Measurements from ENCODE around the gene RPS27. TPM values are rescaled to one million over a fixed set of nuclear protein-coding genes. Genes with fewer than 3 reads are reported as not detected.

The RPS27 gene
- 1,000 to 10,000 TPM in 1 of 2 donors, 100 to 1,000 TPM in 1; 949 to 1,289 TPM for total RNA-seq
- long read RNA-seq, transcript RPS27-201 (4 exons, 359 nt): major isoform, 17 of 18 reads
- long read RNA-seq, partial matches to known transcripts: 0 of 18 reads
- long read RNA-seq, other reads (novel, unspliced or antisense): 0 of 18 reads

GRCh38 chr1:153990468-153991150, at the start of gene RPS27:
Gene RPS27, plus strand, starts transcription at chr1:153990762. Its CDS starts 35 bp downstream, at chr1:153990797.
- DNase-seq (peak; percentile 91), ATAC-seq (peak; percentile 78 to 84)
- intact Hi-C loops (cut with DNase I): loop anchor here in 1 of 2 donors (10.0 kb wide), 1 partner anchor 164 kb away; the partner anchor contains the start of gene NUP210L

DNA sequence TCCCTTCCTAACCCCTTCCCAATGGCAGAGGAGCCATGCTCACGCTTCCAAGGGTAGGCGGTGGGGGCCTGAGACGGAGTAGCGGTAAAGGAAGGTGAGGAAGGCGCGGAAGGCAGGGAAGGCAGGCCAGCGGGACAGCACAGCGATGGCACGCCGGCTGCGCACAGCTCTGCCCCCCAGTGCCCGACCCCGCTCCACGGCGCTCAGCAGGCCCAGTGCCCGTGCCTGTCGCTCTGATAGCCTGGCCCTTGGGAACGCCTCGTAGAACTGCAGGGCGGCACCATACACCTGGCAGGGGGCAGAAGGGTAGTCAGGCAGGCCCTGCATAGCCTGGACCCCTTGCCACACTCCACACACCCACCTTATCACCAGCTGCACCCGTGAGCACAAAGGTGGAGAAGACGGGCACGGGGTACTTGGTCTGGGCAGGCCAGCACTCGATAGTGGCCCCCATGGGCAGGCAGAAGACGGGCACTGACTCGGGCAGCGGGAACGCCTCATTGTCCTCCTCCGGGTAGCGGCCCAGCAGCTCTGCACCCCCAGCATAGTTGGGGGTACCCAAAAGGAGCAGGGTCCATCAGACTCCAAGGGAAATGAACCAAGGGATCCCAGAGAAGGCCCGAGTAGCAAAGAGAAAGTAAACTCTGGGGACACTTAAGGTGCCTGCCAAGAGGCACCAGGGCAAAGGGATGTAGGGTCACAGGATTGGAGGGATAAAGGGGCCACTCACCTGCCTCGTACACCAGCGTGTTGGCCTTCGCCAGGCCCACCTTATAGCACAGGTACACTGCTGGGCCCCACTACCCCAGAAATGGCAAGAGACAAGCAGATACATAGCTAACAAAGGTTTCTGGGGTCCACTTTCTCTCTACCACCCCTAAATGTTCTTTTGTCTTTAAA, 48.5 kb upstream of the RPS27 start:
- ATAC-seq (no peak), DNase-seq (no peak)
- intact Hi-C loops (cut with DNase I): loop anchor here in 1 of 2 donors (10.0 kb wide), 1 partner anchor 147 kb away; no protein-coding TSS in a partner anchor

GRCh38 chr1:153942766-153943549, 47.6 kb upstream of the RPS27 start:
- DNase-seq (no peak), ATAC-seq (no peak)
- intact Hi-C loops (cut with DNase I): loop anchor here in 1 of 2 donors (10.0 kb wide), 1 partner anchor 148 kb away; no protein-coding TSS in a partner anchor

DNA sequence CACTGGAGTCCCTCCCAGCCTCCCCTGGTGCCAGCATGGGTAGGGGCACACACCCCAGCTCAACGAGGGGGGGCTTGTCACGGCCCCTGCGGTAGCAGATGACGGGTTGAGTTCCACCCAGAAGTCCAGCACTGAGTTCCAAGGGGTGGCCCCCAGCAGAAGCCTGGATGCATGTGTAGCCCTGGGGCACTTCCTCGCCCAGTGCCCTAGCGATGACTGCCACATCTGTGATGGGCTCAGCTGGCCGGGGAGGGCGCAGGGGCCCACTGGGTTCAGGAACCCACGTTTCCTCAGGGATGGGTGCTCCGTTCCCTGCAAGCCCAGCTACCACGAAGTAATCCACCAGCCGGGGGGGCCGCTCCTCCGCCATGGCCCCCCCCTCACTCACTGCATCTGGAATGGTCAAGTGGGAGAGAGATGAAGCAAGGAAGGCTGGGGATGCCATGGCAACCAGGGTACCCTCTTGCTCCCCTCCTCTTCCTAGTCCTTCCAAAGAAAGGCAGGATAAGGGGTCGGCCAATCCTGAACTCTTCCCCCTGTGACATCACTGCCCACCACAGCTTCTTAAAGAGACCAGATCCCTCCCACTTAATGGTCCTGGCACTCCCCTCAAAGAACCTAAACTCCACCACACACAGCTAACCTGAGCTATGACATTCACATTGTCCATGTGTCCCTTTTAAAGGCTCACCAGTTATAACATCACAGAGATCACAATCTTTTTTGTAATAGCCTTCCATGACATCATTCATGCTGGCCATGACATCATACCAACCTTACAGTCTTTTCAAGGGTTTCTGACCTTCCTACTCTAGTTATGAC, 46.3 kb upstream of the RPS27 start:
- ATAC-seq: no peak

GRCh38 chr1:153944827-153945117, 45.8 kb upstream of the RPS27 start:
- ATAC-seq (no peak), DNase-seq (no peak)
- intact Hi-C loops (cut with DNase I): loop anchor here in 1 of 2 donors (10.0 kb wide), 1 partner anchor 150 kb away; no protein-coding TSS in a partner anchor

More for the DNA sequence above, 46.3 kb upstream of the RPS27 start:
- intact Hi-C loops (cut with DNase I): loop anchor here in 1 of 2 donors (10.0 kb wide), 1 partner anchor 149 kb away; no protein-coding TSS in a partner anchor
- DNase-seq: no peak

DNA sequence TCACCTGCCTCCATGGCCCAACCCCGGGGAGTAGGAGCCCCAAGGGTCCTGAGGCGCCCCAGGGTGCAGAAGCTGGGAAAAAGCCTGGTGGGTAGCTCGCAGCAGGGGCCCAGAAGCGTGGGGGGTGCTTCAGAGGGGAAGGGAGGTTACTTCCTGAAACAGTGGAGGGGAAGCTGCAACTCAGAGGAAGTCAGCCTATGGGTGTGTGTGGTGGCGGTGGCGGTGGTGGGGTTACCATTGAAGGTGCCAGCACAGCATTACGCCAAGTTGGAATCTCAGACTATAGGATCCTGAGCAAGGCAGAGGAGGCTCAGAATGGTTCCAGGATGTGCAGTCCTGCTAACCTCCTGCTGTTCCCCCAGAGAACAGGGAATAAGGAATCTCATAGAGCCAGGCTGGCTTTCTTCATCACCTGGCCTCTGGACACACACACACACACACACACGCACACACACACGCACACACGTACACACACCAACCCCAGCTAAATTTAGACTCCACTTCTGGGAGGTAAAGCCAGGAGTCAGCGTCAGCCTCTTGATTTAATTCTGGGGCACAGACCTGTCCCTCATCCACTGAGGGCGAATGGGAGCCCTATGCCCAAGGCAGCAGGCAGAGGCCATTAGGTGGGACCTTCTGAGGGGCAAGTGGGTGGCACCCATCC, 45.3 kb upstream of the RPS27 start:
- ATAC-seq (peak; percentile 23 to 45), DNase-seq (peak; percentile 69)
- intact Hi-C loops (cut with DNase I): loop anchor here in 1 of 2 donors (10.0 kb wide), 1 partner anchor 150 kb away; no protein-coding TSS in a partner anchor

DNA sequence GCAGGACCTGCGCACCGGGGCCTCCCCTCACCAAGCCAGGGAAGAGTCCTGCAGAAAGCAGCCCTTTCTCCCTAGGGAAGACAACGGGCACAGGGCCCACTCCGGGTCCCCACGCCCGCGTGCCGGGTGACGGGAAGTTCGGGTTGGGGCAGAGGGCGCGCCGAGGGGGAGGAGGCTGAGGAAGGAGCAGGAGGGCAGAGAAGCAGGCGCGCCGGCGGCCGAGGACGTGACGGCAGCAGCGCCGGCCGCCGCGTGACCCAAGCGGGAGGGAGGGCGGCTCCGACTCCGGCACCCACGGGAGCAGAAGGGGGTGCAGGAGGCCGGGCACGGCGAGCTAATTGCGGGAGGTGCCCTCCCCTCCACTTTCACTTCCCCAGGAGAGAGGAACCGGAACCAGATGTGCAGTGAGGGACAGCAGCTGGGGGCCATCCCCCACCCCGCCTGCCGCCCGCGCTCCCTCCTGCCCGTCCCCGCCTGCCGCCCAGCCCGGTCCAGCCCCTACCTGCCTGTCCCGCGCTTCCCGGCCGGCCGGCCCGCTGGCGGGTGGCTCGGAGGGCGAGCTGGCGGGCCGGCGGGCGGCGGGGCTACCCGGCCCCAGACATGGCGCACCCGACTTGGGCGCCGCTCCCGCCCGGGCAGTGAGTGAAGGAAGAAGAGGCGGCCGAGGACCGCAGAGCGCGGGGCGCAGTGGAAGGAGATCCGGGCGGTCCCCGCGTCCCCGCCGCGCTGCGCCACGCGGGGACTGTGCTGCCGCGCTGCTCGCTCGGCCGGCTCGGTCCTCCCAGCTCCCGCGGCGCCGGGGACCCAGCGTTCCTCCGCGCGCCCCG, 44.6 kb upstream of the RPS27 start:
- ATAC-seq (peak; percentile 84 to 89), DNase-seq (peak; percentile 92)
- intact Hi-C loops (cut with DNase I): loop anchor here in 1 of 2 donors (10.0 kb wide), 1 partner anchor 151 kb away; no protein-coding TSS in a partner anchor

GRCh38 chr1:153946622-153947241, 43.8 kb upstream of the RPS27 start, which contains the start of gene DENND4B:
Gene DENND4B, minus strand, starts transcription at chr1:153946718. Its CDS starts 2,344 bp downstream, at chr1:153944374.
- ATAC-seq (peak; percentile 83 to 89), DNase-seq (peak; percentile 88)
- intact Hi-C loops (cut with DNase I): loop anchor here in 1 of 2 donors (10.0 kb wide), 1 partner anchor 152 kb away; no protein-coding TSS in a partner anchor

DNA sequence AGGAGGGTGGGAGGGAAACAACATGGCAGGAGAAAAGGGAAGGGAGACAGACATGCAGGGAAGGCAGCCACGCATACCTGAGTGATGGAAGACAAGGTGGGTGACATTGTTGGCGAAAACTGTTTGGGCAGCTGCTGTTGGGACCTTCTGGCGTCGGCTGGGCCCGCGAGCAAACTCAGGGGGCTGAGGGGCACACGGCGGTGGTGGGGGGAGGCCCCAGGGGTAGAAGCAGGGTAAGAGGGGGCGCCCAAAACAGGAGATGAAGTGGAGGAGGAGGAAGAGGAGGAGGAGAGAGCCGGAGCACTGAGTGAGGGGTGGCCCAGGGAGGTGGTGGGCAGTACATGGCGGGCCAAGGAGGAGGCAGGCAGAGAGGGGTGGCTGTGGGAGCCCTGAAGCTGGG, 39.4 kb upstream of the RPS27 start:
- ATAC-seq (no peak), DNase-seq (no peak)
- intact Hi-C loops (cut with DNase I): no loop called here

DNA sequence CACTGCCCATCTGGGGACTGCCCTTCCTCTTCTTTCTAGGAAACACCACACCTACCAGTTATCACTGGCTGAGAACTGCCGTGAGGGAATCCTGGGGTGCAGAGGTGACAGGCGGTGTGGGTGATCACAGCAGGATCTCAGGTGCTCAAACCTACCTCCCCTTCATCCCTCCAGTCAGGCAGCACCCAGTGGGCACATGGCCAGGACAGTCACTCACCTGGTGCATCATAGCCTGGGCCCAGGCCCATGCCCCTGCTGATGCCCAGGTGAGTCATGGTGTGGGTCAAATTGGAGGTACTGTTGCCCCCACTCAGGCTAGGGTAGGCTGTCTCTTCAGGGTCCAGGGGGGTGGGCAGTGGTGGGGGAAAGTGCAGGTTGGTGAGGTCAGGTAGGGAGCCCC, 38.8 kb upstream of the RPS27 start:
- no peak for ATAC-seq
- intact Hi-C loops (cut with DNase I): no loop called here
- no peak for DNase-seq

- no peak for DNase-seq
- ATAC-seq: no peak
- intact Hi-C loops (cut with DNase I): no loop called here
These were observed 36.6 kb upstream of the RPS27 start for GRCh38 chr1:153953859-153954365.

- intact Hi-C loops (cut with DNase I): no loop called here
- ATAC-seq (no peak), DNase-seq (no peak)
These were observed 35.7 kb upstream of the RPS27 start for GRCh38 chr1:153954826-153955225.

DNA sequence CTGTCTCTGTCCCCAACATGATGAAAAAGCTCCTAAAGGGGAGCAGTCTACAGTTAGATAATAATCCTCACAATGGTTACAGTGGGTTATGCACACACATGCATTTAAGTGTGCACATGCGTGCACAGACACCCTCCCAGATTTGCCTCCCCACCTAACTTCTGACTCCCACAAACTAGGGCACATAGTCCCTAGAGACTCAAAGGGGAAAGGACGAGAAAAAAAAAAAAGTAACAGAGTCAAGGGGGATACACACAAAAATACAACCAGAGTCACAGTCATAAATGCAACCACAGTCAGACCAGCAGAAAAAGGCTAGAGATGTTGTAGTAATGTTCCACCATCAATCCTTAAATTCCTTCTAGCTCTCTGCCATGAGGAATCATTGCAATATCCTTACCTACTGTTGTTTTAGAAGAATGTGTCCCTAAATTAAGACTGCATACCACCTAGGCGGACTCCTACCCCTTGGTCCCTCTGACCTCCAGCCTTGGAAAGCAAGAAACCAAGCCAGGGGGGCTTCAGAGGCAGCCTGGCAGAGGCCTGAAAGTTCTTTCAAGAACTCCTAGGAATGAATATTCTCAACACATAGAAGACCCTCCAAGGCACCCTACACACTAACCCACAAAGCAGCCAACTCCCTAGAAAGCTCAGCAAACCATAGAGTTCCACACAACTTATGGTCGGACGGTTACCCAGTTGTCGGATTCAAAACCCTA, 33.4 kb upstream of the RPS27 start:
- no peak for ATAC-seq
- DNase-seq: no peak
- intact Hi-C loops (cut with DNase I): no loop called here

- ATAC-seq (peak; percentile 1), DNase-seq (no peak)
- intact Hi-C loops (cut with DNase I): no loop called here
These were observed 32.8 kb upstream of the RPS27 start for GRCh38 chr1:153957744-153958110.

Data from left cardiac atrium (tissue), 4 donors.